Measurements from ENCODE around the gene COL4A5.
"Not testable (repeated sequence)": the region's sequence is repeated elsewhere in the genome, so short reads cannot be mapped to it uniquely, and the experiment has no call there.

Gene COL4A5

GRCh38 chrX:108439426-108439942 lies at the start of gene COL4A5:
COL4A5 (plus strand) TSS chrX:108439838; CDS start chrX:108440126, 288 bp downstream.
- FAIRE-seq (no peak), DNase-seq (ENCODE audit: insufficient read length, low spot score) (no peak)
- TF ChIP-seq CTCF (IDR thresholded peaks at IDR 0.05; ENCODE audit: insufficient read depth, missing control alignments), result no peak

- not testable (repeated sequence) for DNase-seq (ENCODE audit: insufficient read length, low spot score); FAIRE-seq
These were observed 48.5 kb upstream of the COL4A5 start for GRCh38 chrX:108390976-108391717.

- no peak for FAIRE-seq
- no peak for TF ChIP-seq CTCF (IDR thresholded peaks at IDR 0.05; ENCODE audit: insufficient read depth, missing control alignments)
- no peak for DNase-seq (ENCODE audit: insufficient read length, low spot score)
These were observed 43.3 kb upstream of the COL4A5 start for GRCh38 chrX:108396188-108396891.

GRCh38 chrX:108396986-108397385 lies 42.7 kb upstream of the COL4A5 start:
- FAIRE-seq, result no peak
- DNase-seq (ENCODE audit: insufficient read length, low spot score), result no peak
- TF ChIP-seq CTCF (IDR thresholded peaks at IDR 0.05; ENCODE audit: insufficient read depth, missing control alignments), result no peak

GRCh38 chrX:108397627-108398391 lies 41.8 kb upstream of the COL4A5 start:
- no peak for TF ChIP-seq CTCF (IDR thresholded peaks at IDR 0.05; ENCODE audit: insufficient read depth, missing control alignments)
- FAIRE-seq, result no peak

GRCh38 chrX:108399418-108400165 lies 40.0 kb upstream of the COL4A5 start:
- no peak for FAIRE-seq

More at GRCh38 chrX:108397627-108398391, 41.8 kb upstream of the COL4A5 start:
- DNase-seq (ENCODE audit: insufficient read length, low spot score), result no peak

More at GRCh38 chrX:108399418-108400165, 40.0 kb upstream of the COL4A5 start:
- no peak for TF ChIP-seq CTCF (IDR thresholded peaks at IDR 0.05; ENCODE audit: insufficient read depth, missing control alignments)
- DNase-seq (ENCODE audit: insufficient read length, low spot score), result no peak
